ENCODE results near the gene AP3S2. TPM values are rescaled to one million over a fixed set of nuclear protein-coding genes. Genes with fewer than 3 reads are reported as not detected.
"Not testable (repeated sequence)": the region's sequence is repeated elsewhere in the genome, so short reads cannot be mapped to it uniquely, and the experiment has no call there.

The AP3S2 gene
- total RNA-seq, 1 donor from 2014 or later: 39.5 TPM

- Histone ChIP-seq H3K4me1 (no peaks in the 10 kb centered on the region), H3K27ac (no peak overlapping the region), H3K9me3 (no peaks in the 10 kb centered on the region), H3K27me3 (no peaks in the 10 kb centered on the region), H3K36me3 (peaks cover 0 to 26% of the 10 kb centered on the region in 2 donors), H3K4me3 (no peak overlapping the region)
- no peak for TF ChIP-seq POLR2AphosphoS5 (IDR thresholded peaks at IDR 0.05; ENCODE audit: insufficient read depth in 1 of 2, low read depth in 1 of 2)
- no peak for TF ChIP-seq POLR2A (IDR thresholded peaks at IDR 0.05)
- TF ChIP-seq CTCF (IDR thresholded peaks at IDR 0.05): no peak
- no peak for DNase-seq (ENCODE audit: extremely low spot score in 2 of 2)
- intact Hi-C loops (cut with DNase I): no loop called here
These were observed 34.9 kb downstream of the AP3S2 start for GRCh38 chr15:89858661-89859458.

GRCh38 chr15:89857673-89858072, 36.1 kb downstream of the AP3S2 start:
- Histone ChIP-seq H3K4me3 (no peak overlapping the region), H3K4me1 (no peaks in the 10 kb centered on the region), H3K36me3 (peaks cover 0 to 23% of the 10 kb centered on the region in 2 donors), H3K27me3 (no peaks in the 10 kb centered on the region), H3K27ac (no peak overlapping the region), H3K9me3 (no peaks in the 10 kb centered on the region)
- TF ChIP-seq POLR2A (IDR thresholded peaks at IDR 0.05) (no peak), CTCF (IDR thresholded peaks at IDR 0.05) (no peak), POLR2AphosphoS5 (IDR thresholded peaks at IDR 0.05; ENCODE audit: insufficient read depth in 1 of 2, low read depth in 1 of 2) (no peak)
- DNase-seq (ENCODE audit: extremely low spot score in 2 of 2): no peak
- intact Hi-C loops (cut with DNase I): no loop called here

GRCh38 chr15:89855948-89856347, 37.8 kb downstream of the AP3S2 start:
- intact Hi-C loops (cut with DNase I): no loop called here
- H3K27ac ChIP-seq: no peak overlapping the region
- peaks cover 0 to 11% of the 10 kb centered on the region in 2 donors for H3K36me3 ChIP-seq
- no peaks in the 10 kb centered on the region for H3K4me1 ChIP-seq
- no peak for DNase-seq (ENCODE audit: extremely low spot score in 2 of 2)
- no peaks in the 10 kb centered on the region for H3K27me3 ChIP-seq
- no peak overlapping the region for H3K4me3 ChIP-seq
- H3K9me3 ChIP-seq: no peaks in the 10 kb centered on the region
- TF ChIP-seq POLR2AphosphoS5 (IDR thresholded peaks at IDR 0.05; ENCODE audit: insufficient read depth in 1 of 2, low read depth in 1 of 2) (no peak), CTCF (IDR thresholded peaks at IDR 0.05) (no peak), POLR2A (IDR thresholded peaks at IDR 0.05) (no peak)

- H3K27me3 ChIP-seq; H3K36me3 ChIP-seq; intact Hi-C loops (cut with DNase I); H3K4me1 ChIP-seq; DNase-seq (ENCODE audit: extremely low spot score in 2 of 2); H3K27ac ChIP-seq; H3K4me3 ChIP-seq; H3K9me3 ChIP-seq: not testable (repeated sequence)
These were observed 38.9 kb downstream of the AP3S2 start for GRCh38 chr15:89854863-89855262.

GRCh38 chr15:89852342-89852995, 41.3 kb downstream of the AP3S2 start:
- no peak overlapping the region for H3K4me3 ChIP-seq
- H3K27ac ChIP-seq: no peak overlapping the region
- no peaks in the 10 kb centered on the region for H3K4me1 ChIP-seq
- no peaks in the 10 kb centered on the region for H3K36me3 ChIP-seq
- DNase-seq (ENCODE audit: extremely low spot score in 2 of 2): no peak
- H3K9me3 ChIP-seq: no peaks in the 10 kb centered on the region
- intact Hi-C loops (cut with DNase I): no loop called here
- no peak for TF ChIP-seq CTCF (IDR thresholded peaks at IDR 0.05)
- TF ChIP-seq POLR2AphosphoS5 (IDR thresholded peaks at IDR 0.05; ENCODE audit: insufficient read depth in 1 of 2, low read depth in 1 of 2): no peak
- TF ChIP-seq POLR2A (IDR thresholded peaks at IDR 0.05): no peak
- no peaks in the 10 kb centered on the region for H3K27me3 ChIP-seq

All from vagina (tissue), 2 donors.